HG03066 (cell line): Measurements from ENCODE around the gene ANKRA2.
"Not testable (repeated sequence)": the region's sequence is repeated elsewhere in the genome, so short reads cannot be mapped to it uniquely, and the experiment has no call there.

Experiments
- ATAC-seq: cut with Tn5 transposase; IDR thresholded peaks from one replicate; pipeline ENCODE4 v1.9.1; 2021; ENCODE audit warnings: low read depth; ENCODE audit not compliant: unreplicated experiment

ANKRA2 gene

GRCh38 chr5:73552642-73553041 lies 12.8 kb downstream of the ANKRA2 start:
- no peak for ATAC-seq

DNA sequence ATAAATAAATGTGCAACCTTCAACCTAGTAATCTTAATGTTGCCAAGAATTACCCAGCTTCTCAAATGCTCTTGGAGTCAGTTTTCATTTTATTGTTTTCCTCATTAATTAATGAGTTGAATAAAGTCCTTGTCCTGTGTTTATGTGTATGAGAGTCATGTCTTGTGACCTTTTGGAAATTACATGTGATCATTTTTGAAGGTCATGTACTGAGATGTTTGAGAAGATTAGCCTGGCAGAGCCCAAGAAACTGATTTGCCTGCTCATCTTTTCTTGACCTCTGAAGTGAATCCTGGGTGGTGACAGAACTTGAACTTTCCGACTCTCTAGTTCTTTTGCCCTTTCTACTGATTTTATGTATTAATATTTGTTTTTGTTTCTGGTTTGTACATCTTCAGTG lies 15.4 kb downstream of the ANKRA2 start:
- no peak for ATAC-seq

DNA sequence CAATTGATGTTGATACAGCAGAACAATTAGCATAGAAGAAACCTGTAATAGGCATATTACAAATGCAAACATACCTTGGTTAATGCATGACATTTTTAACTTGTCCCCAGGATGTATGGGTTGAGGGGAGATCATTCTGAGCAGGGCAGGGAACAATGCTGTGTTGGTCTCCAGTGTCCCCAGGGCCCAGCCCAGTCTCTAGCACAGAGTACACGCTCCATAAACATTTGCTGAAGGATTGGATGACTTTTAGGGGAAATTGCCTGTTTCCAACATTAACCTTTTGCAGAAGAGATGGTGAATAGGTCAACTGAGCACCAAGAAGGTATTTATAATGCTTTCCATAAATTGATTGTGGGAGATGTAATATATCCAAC lies 20.0 kb downstream of the ANKRA2 start:
- no peak for ATAC-seq

- ATAC-seq: no peak
These were observed 20.7 kb downstream of the ANKRA2 start for GRCh38 chr5:73544429-73545402.

GRCh38 chr5:73542020-73542419 lies 23.4 kb downstream of the ANKRA2 start:
- no peak for ATAC-seq

DNA sequence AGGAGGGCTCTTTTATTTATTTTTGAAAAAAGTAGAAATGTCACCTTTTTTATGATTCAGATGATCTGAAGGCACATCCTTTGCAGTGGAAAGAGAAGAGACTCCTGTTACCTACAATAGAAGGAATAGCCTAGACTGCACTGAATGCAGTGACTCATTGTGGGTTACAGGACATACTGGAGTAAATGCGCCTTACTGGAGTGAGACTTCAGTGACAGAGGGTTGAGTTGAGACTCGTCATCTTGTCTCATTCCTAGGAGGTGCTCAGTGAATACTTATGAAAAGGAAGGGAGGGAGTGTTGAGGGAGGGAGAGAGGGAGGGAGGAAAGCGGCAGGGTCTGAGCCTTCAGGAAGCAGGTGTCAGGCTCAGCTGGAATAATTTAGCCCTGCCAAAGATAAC lies 25.2 kb downstream of the ANKRA2 start:
- no peak for ATAC-seq

GRCh38 chr5:73539730-73540129 lies 25.7 kb downstream of the ANKRA2 start:
- ATAC-seq: no peak

DNA sequence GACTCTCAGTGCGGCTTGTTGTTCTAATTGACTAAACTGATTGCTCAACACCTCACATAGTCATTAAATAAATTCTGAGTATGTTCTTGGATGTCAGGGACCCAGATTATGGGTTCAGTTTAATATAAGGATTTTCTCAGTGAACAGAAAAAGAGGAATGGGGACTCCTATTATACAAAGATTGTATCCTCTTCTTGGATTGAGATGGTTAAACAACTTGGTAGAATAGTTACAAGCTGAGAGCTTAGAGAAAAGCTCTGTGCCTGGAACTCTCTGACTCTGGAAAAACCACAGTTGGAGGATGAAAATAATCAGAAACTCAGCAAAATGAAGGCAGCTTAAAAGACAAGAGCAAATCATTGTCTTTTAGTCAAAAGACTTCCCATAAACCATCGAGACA lies 30.5 kb downstream of the ANKRA2 start:
- no peak for ATAC-seq

DNA sequence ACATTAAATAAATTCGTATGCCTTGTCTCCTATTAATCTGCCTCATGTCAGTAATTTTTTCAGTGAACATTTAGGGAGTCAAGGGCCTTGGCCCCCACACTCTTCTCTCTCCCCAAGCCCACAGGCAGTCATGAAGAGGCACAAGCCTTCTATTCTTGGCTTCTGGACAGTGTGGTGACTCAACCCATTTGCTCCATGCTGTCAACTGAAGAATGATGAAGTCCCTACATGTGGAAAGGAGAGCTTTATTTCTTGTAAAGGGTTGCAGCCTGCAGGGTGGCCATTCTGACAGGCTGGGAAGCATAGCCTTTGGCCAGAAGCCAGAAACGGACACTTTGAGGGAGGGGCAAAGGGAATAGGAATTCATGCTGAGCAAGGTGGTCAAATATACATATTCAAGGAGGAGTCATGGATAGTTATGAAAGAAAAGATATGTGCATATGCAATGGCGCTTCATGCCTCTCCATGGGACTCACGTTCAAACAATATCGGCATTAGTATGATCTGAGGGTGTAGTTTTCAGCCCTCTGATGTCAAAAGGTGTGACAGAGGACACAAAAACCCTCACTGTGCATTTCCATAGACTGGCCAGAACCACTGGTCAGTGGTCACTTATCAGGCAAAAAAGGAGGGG lies 31.3 kb downstream of the ANKRA2 start:
- ATAC-seq: no peak

GRCh38 chr5:73532195-73532594 lies 33.2 kb downstream of the ANKRA2 start:
- no peak for ATAC-seq

DNA sequence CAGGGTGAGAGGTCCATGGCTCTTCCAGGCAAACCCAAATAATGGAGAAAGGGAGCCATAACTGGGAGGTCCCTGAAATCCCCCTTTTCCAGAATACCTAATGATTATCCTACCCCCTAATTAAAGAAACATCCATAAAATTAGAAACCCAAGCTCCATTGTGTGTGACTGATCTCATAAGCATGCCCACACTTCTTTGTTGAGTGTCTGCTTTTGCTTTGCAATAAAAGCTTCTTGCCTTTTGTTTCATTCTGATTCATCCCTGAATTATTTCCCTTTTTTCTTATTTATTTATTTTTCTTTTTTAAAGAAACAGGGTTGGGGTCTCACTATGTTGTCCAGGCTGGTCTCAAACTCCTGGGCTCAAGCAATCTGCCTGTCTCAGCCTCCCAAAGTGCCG lies 34.1 kb downstream of the ANKRA2 start:
- ATAC-seq: no peak

DNA sequence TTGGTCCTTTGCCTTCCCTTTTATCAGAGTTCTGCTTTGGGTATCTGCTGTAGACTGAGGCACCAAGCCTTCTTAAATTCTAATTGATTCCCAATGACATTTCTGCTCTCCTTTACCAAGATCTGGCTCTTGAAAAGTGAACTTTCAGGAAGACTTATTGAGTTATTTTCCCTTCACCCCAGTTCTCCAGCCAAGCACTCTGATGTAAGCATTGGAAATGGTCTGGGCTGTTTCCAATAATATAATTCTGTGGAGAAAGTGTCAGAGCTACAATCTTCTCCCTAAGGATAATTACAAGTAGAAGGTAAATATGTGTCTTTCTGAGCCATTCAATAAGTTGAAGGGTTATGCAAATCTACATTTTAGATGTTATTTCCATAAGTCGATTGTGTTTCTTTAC lies 36.4 kb downstream of the ANKRA2 start:
- ATAC-seq: no peak

DNA sequence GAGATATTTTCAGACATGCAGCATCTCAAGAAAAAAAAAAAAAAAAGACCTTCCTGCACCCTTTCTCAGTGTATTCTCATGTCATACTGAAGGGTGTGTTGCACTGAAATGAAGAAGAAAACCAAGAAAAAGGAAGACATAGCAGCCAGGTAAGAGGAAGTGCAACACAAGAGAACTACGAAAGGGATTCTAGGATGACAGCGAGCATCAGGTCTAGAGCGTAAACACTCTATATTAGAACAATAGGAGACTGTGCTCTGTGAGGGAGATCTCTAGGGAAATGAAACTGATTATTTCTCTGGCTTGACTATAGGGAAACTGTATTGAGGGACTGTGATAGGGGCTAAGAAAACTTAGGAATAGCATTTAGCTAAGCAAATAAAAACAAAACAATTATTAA lies 37.2 kb downstream of the ANKRA2 start:
- no peak for ATAC-seq

DNA sequence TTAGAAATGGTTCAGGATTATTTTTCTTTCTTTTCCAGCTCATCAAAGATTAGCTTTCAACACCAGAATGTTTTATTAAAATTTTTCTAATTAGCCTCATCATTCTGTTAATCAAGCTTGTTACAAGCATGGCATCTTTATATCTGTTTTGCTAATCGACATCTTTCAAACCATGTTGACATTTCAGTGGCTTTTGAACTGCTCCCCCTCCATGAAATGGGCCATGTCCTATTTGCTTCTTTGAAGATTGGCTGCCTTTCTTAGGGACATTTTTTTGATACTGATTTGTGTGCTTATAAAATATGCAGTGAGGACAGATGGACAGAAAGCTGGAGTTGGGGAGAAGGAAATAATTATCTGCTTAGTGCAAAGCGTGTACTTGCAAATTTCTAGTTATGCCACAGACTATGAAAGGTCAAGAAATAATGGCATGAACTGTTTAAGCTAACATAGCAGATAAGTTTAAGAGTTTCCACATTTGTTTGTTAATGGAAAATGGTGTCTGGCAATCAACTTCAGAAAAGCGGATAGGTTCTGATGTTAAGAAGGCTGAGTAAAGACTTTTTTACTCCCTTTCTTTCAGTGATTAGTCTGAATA lies 39.7 kb downstream of the ANKRA2 start:
- ATAC-seq: no peak

- no peak for ATAC-seq
These were observed 41.6 kb downstream of the ANKRA2 start for GRCh38 chr5:73523861-73524260.

GRCh38 chr5:73522989-73523388 lies 42.5 kb downstream of the ANKRA2 start:
- ATAC-seq: no peak

DNA sequence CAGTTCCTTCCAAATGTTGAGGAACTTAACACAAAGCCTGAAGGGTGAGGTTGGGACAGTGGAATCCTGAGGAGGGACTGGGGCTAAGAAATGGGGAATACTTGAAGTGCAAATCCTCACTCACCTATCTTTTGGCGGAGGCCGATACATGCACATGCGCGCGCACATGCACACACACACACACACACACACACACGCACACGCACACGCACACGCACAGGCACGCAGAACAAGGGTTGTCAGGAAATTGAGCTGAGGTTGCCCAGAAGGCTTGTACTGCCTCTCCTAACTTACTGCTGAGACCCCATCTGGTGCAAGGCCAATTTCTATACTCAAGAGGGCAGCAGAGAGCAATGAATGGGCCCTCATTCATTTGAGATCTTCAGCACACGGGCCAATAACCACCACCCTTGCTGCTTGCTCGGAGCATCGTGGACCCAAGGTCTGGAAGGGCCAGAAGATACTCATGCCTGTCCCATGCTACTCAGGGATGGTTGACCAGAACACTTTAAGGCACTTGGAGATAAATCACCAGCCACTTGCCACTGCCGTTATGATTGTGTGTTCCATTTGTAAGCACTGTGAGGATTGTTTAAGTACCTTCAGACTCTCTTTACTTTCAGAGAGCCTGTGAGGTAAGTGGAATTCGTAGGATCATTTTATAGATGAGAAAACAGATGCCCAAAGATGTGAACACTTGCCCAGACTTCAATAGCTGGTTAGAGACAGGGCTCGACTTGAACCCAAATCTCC lies 45.7 kb downstream of the ANKRA2 start:
- peak; percentile 99 for ATAC-seq

GRCh38 chr5:73515232-73515631 lies 50.2 kb downstream of the ANKRA2 start:
- ATAC-seq: no peak

DNA sequence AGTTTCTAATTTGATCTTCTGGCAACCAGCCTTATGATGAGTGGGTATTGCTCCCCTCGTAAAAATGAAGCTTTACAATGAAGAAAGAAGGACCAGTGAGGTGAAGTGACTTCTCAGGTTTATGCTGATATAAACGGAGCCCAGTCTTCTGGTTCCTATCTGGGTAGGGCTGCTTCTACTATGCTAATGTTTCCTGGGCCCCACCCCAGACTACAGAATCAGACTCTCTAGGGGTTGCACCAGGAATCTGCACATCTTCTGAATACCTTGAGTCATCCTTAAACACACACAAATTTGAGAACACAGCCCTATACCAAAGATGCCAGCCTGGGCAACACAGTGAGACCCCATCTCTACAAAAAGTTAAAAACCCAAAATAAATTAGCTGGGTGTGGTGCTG lies 51.0 kb downstream of the ANKRA2 start:
- ATAC-seq: no peak

- ATAC-seq: no peak
These were observed 51.4 kb downstream of the ANKRA2 start for GRCh38 chr5:73513996-73514395.

DNA sequence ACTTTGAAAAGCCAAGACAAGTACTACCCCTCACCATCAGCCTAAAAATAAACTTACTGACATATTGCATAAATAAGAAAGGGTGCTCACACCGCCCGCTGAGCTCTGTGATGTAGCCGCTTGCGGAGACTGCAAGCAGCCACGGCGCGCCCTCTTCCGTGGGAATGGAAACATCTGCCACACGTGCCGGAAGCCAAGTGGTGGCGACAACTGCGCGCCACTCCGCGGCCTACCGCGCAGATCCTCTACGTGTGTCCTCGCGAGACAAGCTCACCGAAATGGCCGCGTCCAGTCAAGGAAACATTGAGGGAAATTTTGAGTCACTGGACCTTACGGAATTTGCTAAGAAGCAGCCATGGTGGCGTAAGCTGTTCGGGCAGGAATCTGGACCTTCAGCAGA lies 56.9 kb downstream of the ANKRA2 start:
- ATAC-seq: not testable (repeated sequence)
